ENCODE data around the gene SLC5A2. TPM values are rescaled to one million over a fixed set of nuclear protein-coding genes. Genes with fewer than 3 reads are reported as not detected.

The SLC5A2 gene
- total RNA-seq, 1 donor from 2014 or later = under 0.01 TPM

- TF ChIP-seq CTCF (IDR thresholded peaks at IDR 0.05; ENCODE audit: insufficient read depth, low read length, severe bottlenecking) = no peak
- DNase-seq (ENCODE audit: low read depth) = peak; percentile 98
- no peak for FAIRE-seq
- Histone ChIP-seq H3K4me3 (ENCODE audit: low read depth, low read length) (peak overlapping the region; percentile 83), H3K36me3 (ENCODE audit: control insufficient read depth, insufficient read depth, low read length) (peaks cover 8% of the 10 kb centered on the region), H3K27me3 (ENCODE audit: control insufficient read depth, insufficient read depth, low read length) (no peaks in the 10 kb centered on the region)
Observed at GRCh38 chr16:31459687-31460581, 23.0 kb upstream of the SLC5A2 start.

- no peak overlapping the region for H3K4me3 ChIP-seq (ENCODE audit: low read depth, low read length)
- DNase-seq (ENCODE audit: low read depth) (peak; percentile 66), FAIRE-seq (no peak)
- peak; percentile 71 for TF ChIP-seq CTCF (IDR thresholded peaks at IDR 0.05; ENCODE audit: insufficient read depth, low read length, severe bottlenecking)
- no peaks in the 10 kb centered on the region for H3K27me3 ChIP-seq (ENCODE audit: control insufficient read depth, insufficient read depth, low read length)
- H3K36me3 ChIP-seq (ENCODE audit: control insufficient read depth, insufficient read depth, low read length) = peaks cover 8% of the 10 kb centered on the region
Observed at GRCh38 chr16:31460582-31461002, 22.3 kb upstream of the SLC5A2 start.

GRCh38 chr16:31461201-31461920 lies 21.6 kb upstream of the SLC5A2 start:
- DNase-seq (ENCODE audit: low read depth) (no peak), FAIRE-seq (no peak)
- Histone ChIP-seq H3K4me3 (ENCODE audit: low read depth, low read length) (no peak overlapping the region), H3K27me3 (ENCODE audit: control insufficient read depth, insufficient read depth, low read length) (no peaks in the 10 kb centered on the region), H3K36me3 (ENCODE audit: control insufficient read depth, insufficient read depth, low read length) (peaks cover 11% of the 10 kb centered on the region)
- TF ChIP-seq CTCF (IDR thresholded peaks at IDR 0.05; ENCODE audit: insufficient read depth, low read length, severe bottlenecking) = no peak

- Histone ChIP-seq H3K36me3 (ENCODE audit: control insufficient read depth, insufficient read depth, low read length) (peaks cover 11% of the 10 kb centered on the region), H3K27me3 (ENCODE audit: control insufficient read depth, insufficient read depth, low read length) (no peaks in the 10 kb centered on the region), H3K4me3 (ENCODE audit: low read depth, low read length) (no peak overlapping the region)
- TF ChIP-seq CTCF (IDR thresholded peaks at IDR 0.05; ENCODE audit: insufficient read depth, low read length, severe bottlenecking) = no peak
- DNase-seq (ENCODE audit: low read depth) (no peak), FAIRE-seq (no peak)
Observed at GRCh38 chr16:31461921-31462804, 20.8 kb upstream of the SLC5A2 start.

GRCh38 chr16:31464348-31464769 lies 18.6 kb upstream of the SLC5A2 start:
- Histone ChIP-seq H3K4me3 (ENCODE audit: low read depth, low read length) (no peak overlapping the region), H3K27me3 (ENCODE audit: control insufficient read depth, insufficient read depth, low read length) (no peaks in the 10 kb centered on the region), H3K36me3 (ENCODE audit: control insufficient read depth, insufficient read depth, low read length) (peaks cover 11% of the 10 kb centered on the region)
- DNase-seq (ENCODE audit: low read depth) (no peak), FAIRE-seq (no peak)
- no peak for TF ChIP-seq CTCF (IDR thresholded peaks at IDR 0.05; ENCODE audit: insufficient read depth, low read length, severe bottlenecking)
